Endometrium (tissue), 2 donors: ENCODE results near the gene ZNF366.

Experiments used
- FAIRE-seq: peaks from 2 replicates; lab custom pipeline; 2012; peaks lifted over from hg19 to GRCh38; lab: Jason Lieb, UNC
- donor health status: control.
- donor health status: control.

Gene ZNF366

DNA sequence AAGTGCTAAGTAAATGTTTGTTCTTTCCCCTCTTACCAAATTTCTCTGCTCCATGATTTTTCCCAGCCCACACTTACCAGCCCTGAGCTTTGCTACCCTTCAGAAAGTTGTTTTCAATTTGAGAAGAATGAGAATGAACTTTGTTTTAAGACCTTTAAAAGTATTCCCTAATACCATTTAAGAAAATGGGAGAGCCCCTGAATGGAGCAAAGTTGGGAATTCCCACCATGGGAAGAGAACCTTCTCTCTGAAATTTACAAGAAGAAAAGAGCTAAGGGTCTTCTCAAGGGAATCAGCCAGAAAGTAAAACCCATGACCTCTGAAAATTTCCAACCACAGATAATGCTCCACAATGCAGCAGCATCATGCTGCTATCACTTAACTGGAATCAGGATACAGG is 17.7 kb downstream of the ZNF366 start:
- FAIRE-seq: no peak

DNA sequence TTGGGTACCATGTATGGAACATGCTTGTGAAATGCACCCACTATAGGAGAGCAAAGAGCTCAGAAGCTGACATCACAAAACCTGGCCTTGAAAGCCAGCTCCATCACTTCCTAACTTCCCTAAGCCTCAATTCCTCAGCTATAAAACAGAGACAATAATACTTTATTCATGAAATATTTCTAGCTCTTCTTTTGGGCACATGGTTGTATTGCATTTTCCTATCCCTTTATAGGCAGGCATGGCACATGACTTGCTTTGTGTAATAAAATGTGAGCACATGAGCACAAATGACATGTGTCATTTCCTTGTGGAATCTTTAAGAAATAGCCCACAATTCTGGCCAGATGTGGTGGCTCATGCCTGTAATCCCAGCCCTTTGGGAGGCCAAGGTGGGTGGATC is 18.5 kb downstream of the ZNF366 start:
- no peak for FAIRE-seq

DNA sequence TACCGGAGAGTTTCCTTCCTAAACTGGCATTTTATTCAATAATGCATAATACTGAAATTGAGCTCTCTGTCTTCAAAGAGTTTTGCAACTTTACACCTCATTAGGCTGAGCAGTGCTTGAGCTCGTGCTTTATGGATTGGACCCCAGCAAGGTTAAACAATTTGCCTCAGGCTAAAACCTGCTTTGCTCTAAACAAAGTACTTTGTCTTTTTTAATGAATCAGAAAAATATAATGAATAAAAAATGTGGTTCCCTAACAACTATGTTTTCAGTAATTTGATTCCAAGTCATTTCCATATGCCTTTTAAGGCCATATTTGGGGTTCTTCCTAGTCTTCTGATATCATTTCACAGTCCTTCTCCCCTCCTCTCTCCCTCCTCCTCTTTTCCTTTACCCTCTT is 20.0 kb downstream of the ZNF366 start:
- no peak for FAIRE-seq

DNA sequence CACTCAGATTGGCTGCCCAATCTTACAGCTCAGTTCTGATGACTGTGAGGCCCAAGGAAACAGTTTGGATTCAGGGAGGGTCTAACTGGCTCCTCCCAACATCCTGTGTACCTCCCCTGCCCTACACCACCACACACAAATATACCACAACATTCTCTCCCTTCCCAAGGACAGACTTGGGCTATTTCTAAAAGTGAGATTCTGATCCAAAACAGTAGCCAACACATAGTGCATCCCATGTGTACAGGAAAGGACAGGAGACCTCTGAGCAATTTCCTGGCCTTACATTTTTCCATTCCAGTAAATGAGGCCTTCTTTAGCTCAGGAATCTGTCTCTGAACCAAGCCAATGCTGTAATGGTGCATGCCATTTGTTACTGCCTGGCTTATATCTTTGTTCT is 20.8 kb downstream of the ZNF366 start:
- FAIRE-seq: no peak

DNA sequence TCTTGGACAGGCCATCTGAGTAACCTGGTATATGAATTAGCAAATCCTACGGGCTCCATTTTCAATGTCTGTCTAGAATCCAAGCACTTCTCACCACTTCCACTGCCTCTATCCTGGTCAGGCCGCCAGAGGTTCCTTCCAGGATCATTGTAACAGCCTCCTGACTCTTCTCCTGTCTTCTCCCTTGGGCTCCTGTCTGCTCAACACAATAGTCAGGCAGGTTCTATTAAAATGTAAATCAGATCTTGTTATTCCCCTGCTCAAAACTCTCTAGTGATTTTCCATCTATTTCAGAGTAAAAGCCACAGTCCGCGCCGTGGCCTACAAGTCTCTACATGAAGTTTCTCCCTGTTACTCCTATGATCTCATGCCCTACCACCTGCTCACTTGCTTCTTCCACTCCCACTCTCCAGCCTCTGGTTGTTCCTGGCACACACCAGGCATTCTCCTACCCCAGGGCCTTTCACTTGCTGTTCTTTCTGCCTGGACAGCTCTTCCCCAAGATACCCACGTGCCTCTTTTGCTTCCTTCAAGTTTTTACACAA is 21.7 kb downstream of the ZNF366 start:
- no peak for FAIRE-seq

DNA sequence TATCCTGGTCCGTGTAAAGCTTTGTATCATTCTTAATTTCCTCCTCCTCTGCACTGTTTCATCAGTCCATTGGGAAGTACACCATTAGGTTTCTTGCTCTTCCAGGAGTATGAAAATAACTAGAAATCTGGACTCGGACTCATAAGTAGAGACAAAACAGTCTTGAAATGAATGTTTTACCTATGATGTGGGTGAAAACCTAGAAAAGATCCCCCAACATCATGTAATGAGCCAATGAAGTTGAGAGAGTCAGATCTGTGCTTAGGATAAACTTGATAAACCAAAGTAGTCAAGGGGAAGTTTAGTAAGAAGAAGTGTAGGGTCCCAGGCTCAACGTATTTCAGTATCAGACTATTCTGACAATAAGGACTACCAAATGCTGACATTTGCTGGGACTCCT is 25.2 kb downstream of the ZNF366 start:
- no peak for FAIRE-seq

DNA sequence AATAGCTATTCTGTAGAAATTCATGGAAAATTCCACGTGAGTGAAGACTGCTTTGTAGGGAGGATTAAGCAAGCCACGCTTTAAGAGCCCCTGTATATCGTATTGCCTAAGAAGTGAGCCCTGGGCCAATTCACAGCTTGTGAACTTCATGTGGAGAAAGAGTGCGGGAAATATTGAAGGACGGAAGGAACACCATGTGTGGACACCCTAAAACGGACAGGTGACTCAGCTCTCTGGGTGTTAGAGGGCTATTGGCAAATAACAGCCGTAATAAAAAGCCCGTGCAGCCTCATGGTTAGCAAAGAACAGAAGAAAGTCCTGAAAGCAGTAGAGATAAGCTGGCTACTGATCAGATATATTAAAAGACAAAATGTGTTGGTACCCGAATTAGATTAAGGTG is 26.4 kb downstream of the ZNF366 start:
- FAIRE-seq: no peak

DNA sequence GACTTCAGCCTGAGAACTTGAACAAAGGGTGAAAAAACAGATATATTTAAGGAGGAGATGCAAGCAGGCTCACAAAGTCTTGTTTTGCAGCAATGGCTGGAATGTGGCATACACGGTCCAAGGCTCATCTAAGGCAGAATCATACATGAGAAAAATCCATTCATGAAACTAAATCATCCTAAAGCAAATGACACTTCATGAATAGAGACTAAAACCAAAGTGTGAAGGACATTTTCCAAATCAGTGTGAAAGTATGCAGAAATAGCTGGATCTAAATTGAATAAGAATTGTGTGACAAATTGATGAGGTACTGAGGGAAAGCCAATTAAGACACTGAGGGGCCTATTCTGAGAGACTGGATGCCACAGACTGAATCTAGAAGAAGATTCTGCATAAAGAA is 27.3 kb downstream of the ZNF366 start:
- no peak for FAIRE-seq

DNA sequence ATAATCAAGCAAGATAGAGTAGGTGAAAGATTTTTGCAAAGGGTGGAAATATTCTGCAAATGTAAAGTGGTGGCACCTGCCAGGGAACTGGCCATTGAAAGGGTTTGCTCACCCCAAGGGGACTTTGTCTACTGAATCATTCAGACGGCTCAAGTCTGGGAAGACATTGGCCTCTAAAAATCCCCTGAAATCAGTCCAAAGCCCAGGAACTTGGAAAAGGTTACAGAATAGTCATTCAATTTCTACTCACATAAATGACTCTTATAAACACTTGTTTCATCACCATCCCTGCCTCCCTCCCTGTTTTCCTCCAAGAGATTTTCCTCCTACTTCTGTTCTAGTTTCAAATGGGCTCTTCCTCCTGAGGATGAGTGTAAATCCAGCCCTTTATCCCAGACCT is 28.5 kb downstream of the ZNF366 start:
- FAIRE-seq: no peak

DNA sequence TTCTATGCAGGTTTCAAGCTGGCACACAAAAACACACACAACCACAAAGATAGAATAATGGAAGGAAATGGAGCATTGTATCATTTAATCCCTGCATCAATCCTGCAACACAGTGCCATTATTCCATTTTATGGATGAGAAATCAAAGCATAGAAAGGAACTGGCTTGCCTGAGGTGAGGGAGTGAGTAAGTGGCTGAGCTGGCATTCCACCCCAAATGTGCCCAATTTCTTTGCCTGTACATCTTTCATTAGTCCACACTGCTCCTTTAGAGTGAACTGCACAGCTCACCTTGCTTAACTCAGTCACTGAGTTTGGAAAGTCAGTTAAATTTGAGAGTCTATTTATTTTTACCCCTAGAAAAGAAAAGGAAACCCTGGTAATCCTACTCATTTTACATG is 28.9 kb downstream of the ZNF366 start:
- no peak for FAIRE-seq

DNA sequence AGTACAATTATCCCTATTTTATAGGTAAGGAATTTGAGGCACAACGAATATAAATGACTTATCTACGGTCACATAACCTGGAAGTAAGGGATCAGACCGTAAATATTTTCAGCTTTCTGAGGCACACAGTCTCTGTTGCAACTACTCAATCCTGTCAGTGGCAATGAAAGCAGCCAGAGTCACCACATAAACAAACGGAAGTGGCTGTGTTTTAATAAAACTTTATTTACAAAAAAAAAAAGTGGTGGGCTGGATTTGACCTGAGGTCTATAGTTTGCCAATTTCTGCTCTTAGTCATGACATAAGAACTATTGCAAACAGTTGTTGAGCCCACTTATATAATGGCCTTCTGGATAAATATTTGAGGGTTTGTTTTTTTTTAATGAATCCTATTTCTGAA is 29.6 kb downstream of the ZNF366 start:
- no peak for FAIRE-seq

DNA sequence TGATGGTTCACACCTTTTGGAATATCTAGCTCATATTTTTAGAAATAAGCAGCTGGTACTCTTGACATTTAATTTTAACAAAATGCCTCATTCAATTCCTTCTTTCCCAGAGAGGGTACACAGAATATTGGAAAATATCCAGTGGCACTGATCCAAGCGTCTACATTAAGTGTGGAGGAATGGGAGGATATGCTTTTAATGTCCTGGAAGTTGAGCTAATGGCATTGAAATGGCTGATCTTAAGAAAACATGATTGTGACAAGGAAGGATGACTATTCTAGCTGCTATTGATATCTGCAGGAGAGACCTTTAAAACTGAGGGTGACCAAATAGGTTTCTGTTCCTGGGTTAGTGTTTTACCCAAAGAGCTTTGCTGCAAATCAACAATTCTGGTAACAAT is 30.0 kb downstream of the ZNF366 start:
- no peak for FAIRE-seq

DNA sequence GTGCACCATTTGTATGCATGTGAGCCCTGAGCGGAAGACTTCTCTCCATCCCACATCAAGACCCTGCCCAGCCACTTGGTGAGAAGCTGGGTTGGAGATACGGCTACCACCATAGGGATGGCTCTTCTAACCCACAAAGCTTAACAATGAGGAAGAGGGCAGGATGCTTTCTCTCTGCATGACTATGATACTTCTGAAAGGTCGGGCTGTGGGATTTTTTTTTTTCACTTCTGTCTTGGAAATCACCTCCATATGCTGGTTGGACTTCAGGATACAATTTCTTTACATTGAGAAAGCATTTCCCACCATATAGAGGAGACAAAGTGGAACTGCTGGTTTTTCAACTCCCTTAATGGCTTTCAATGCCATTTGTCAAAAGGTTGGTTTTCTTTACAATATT is 30.5 kb downstream of the ZNF366 start:
- FAIRE-seq: no peak

DNA sequence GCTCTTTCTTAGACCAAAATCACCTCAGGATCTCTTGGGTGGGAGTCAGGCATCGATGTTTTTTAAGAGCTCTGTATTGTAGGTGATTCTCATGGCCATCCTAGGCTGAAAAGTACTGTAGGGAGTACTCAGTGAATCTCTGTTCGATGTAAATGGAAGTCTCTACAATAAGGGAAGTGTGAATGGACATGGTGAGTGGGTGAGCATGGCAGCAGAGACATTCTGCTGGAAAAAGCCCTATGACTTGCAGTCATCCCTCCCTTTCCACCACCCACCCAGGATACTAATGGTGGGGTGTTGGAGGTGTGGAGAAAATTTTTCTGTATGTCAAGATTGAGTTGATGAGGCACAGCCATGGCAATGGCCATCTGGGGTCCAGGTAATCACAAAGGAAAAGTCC is 30.9 kb downstream of the ZNF366 start:
- FAIRE-seq: no peak

DNA sequence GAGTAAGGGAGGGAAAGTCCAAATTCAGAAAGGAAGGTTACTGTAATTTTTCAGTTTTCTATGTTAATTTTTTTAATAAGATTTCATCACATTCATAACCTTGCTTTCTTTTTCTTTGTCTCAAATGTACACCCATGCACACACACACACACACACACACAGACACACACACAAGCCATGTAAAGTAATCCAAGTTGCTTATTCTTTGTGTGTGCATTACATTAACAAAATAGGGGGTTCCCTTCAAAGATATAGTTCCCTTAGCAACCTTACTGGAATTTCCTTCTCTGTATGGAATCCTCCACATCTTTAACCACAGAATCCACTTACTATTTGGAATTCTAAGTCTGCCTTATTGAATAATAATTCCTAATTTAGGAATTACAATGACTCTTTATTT is 32.7 kb downstream of the ZNF366 start:
- FAIRE-seq: no peak

DNA sequence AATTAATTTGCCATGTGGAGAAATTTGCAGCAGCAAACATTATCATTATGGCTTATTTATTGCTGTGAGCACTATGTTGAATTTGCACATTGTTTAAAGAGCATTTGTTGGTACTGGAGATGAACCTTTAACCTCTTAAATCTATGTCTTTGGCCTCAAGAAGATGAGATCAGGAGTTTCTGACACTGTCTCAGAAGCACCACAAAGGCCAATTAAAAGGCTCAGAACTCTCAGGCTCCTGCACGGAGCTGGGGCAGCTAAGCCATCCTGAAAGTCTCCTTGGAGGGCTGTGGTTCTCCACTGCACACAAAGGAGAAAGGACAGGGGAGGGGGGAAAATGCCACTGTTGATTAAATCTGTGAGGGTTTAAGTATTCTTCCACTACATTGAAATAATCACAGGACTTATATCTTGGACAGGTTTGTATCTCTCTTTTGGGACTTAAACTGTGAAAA is 33.1 kb downstream of the ZNF366 start:
- no peak for FAIRE-seq

DNA sequence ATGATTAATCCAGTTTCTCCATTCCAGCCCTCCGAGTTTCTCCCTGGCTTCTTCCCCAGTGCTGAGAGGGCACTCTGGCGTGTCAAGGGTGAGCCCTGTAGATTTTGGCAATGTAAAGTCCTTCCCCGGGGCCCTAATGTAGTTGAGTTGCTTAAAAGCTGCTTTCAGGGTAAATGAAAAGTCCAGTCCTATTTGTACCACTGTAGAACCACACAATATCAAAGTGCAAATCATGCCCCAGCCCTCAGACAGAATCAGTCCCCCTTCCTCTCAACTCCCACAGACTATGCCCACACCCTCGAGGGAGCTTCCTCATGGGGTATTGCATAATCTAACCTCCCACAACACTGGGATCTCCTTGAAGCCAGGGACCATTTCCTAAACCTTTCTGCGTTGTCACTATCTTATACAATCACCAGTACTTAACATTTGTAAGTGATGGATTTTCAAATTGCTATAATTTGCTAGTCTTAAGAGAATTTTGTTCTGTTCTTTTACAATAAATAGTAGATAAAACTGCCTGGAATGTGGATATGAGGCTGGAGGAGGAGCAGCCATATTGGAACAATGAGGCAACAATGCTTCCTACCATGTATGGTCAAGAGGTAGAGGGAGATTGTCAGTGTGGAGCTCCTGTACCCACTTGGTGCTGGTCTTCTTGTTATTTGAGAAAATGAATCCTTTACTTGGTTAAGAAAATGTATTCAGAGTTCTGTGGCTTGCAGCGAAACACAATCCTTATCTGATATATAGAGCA is 34.4 kb downstream of the ZNF366 start:
- FAIRE-seq: no peak

DNA sequence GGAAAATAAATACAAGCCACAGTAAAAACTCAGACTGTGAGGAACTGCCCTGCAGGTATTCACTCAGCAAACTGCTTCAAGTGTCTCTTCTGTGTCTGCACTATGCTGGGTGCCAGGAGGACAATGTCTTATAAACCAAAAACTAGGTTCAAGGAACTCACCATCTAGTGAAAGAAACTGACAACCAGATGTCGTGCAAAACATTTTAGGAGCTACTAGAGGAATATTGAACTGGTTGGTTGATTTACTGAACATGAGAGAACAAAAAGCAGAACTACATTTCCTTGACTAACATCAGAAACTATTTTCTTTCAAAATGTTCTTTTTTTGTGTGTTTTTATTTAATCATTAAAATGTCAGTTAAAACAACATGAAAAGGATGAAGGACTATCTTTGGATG is 35.2 kb downstream of the ZNF366 start:
- no peak for FAIRE-seq

DNA sequence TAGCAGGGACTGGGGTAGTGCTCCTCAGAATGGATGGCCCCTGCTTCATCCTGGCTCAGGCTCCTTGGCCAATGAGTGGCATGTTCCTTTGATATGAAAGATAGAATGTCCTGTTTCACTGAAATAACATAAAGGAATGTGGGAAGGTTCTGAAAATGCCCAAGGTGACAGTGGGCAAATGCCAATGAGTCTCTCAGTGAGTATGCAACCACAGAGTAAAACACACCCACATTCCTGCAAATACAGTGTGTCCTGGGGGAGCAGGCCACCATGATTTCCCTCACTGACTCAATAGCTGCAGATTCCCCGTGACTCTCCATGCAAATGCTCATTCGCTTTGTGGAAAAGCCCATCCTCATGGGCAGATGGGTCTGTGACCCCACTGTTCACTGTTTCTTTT is 36.4 kb downstream of the ZNF366 start:
- no peak for FAIRE-seq

DNA sequence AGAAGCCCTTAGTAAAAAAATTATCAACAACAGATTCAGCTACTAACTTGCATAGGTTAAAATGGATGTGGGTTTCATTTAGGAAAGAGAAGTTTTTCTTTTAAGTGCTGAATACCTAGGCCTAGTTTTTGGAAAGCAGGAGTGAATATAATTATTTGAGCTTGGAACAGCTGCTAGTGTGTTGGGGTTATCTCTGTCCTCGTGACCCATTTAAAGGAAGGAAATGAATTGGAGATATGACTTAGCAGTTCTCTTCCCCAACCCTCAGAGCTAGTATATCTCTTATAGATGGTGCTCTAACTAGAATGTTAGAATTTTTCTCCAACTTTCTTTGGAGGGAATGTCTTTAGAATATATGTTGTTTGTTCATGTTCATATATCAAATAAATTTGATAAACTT is 38.6 kb downstream of the ZNF366 start:
- no peak for FAIRE-seq

DNA sequence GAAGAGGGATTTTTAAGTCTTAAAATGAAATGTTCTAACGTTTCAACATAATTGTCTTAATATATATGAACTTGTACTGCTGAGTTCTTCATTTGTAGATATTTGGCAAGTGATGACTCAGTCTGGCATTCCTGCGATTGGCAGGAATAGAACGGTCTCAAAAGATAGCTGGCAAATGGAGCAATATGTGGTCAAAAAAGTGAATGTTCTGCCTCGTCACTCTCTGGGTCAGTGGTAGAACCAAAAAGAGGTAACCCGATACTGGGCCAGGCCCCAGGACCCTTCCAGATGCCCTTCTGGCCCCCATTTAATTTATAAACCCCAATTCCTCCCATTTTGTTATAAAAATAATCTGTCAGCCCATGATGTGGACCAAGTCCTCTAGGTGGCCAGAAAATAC is 39.2 kb downstream of the ZNF366 start:
- FAIRE-seq: no peak

DNA sequence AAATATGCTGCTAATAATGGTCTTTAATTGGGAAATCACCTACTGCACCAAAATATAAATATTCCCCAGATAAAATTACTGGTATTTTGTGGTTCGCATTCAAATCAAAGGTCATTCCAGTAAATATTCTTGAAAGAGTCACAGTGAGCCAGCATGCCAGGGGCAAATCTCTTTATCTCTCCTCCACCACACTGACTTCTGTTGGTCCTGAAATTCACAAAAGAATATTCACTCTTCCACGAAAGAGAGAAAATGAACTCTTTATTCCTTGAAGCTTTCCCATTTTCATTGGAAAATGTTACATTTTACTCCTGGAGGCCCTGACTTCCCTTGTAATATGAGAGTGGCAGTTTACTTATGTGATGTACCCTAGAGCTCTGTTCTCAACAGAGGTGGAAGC is 39.7 kb downstream of the ZNF366 start:
- no peak for FAIRE-seq

DNA sequence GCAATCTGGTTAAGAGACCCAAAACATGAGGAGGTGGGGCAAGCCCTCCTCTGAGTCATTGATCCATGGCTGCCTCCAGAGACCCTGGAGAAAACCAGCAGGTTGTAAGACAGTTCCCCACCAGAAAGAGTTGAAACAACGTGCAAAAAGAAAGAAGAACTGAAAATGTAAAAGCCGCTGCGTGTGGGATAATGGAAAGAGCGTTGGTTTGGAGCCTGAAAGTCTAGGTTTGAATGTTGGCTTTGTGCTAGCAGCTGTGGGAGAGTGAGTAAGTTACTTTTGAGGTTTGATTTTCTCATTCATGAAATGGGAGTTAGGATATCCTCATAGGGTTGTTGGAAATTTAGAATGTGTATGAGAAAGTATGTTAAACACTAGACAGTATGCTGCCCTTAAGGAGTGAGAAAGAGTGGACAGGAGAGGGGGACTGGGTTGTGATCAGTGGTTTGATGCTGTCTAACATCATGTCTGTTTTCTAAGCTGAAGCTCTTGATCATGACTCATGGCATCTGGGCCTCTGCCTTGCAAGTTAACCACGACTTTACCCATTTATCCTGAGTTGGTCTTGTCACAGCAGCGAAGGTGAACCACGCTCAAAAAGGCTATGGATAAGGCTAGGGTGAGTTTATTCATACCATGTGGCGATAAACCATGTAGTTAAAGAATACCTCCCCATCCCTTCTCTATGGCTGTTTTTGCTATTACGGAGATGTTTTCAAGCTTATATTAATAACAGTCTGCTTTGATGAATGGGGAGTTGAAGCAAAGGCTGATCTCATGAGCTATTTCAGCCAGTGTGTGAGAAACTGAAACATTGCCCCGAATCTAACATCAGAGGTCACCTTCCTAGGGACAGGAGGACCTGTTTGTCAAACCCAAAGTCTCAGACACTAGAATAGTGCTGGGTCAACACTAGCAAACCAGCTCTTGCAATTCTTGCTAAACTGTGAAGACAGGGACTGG is 41.3 kb downstream of the ZNF366 start:
- no peak for FAIRE-seq
